ENCODE data around the gene PFKFB2. TPM values are rescaled to one million over a fixed set of nuclear protein-coding genes. Genes with fewer than 3 reads are reported as not detected.

The PFKFB2 gene
- total and polyA plus RNA-seq, 10 donors = 6.8 to 69.5 (median 23.9) TPM

DNA sequence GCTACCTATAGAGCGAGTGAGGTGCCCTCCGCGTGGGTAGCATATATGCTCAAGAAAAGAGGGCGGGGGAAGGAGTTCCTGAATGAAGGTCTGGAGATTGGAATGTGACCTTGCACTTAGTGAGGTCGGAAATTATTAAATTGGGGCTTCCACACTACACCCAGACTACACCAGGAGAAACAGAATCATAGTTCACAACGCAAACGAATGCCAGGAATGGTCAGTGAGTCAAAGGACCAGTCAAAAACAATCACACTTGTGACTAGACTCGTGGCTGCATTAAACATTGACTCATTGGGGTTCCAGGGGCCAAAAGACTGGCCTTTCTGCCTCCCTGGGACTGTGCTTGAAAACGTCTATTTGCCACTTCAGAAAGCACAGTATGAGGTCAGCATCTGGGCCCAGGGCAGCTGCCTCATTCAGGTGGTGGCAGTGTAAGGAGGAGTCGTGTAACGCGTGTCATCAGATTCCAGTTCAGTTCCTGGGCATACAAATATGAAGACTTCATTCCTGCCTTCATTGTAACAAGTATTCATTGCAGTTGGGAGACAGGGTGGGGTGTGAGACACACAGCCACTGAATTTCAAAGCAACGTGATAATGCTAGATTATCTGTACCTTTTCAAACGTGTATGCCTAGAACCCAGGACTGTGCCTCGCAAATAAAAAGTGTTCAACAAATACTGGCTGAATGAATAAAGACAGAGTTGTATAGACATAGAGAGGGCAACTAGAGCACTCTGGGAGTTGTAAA lies 1.7 kb upstream of the PFKFB2 start, which contains the start of gene YOD1:
YOD1 (minus strand) TSS at position 18 of the 753 bp plus-strand sequence. CDS start 178 bp downstream, outside the sequence.
- Histone ChIP-seq H3K4me1 (peaks cover 29 to 86% (median 70%) of the 10 kb centered on the region in 6 donors), H3K9me3 (no peaks in the 10 kb centered on the region), H3K36me3 (peaks cover 0 to 44% (median 21%) of the 10 kb centered on the region in 6 donors), H3K27ac (peak within 1 kb of the TSS; percentile 85 to 96 (median 93)), H3K4me3 (peak within 1 kb of the TSS; percentile 86 to 99 (median 93)), H3K27me3 (replicated peaks in 1 of 7) (no peaks in the 10 kb centered on the region)
- intact Hi-C loops (cut with DNase I; ENCODE audit: low total_unique reads) = no loop called here
- TF ChIP-seq, protein P1, sequence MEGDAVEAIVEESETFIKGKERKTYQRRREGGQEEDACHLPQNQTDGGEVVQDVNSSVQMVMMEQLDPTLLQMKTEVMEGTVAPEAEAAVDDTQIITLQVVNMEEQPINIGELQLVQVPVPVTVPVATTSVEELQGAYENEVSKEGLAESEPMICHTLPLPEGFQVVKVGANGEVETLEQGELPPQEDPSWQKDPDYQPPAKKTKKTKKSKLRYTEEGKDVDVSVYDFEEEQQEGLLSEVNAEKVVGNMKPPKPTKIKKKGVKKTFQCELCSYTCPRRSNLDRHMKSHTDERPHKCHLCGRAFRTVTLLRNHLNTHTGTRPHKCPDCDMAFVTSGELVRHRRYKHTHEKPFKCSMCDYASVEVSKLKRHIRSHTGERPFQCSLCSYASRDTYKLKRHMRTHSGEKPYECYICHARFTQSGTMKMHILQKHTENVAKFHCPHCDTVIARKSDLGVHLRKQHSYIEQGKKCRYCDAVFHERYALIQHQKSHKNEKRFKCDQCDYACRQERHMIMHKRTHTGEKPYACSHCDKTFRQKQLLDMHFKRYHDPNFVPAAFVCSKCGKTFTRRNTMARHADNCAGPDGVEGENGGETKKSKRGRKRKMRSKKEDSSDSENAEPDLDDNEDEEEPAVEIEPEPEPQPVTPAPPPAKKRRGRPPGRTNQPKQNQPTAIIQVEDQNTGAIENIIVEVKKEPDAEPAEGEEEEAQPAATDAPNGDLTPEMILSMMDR (IDR thresholded peaks at IDR 0.05 in 8 of 11, conservative IDR thresholded peaks at IDR 0.05 in 3 of 11) = no peak
- TF ChIP-seq POLR2AphosphoS5 (IDR thresholded peaks at IDR 0.05) (no peak), POLR2A (IDR thresholded peaks at IDR 0.05) (no peak)
- DNase-seq = no peak
- WGBS, 5 donors = 47 to 66% (median 54%) methylated on average over 14 to 15 of the region's 15 CpGs

DNA sequence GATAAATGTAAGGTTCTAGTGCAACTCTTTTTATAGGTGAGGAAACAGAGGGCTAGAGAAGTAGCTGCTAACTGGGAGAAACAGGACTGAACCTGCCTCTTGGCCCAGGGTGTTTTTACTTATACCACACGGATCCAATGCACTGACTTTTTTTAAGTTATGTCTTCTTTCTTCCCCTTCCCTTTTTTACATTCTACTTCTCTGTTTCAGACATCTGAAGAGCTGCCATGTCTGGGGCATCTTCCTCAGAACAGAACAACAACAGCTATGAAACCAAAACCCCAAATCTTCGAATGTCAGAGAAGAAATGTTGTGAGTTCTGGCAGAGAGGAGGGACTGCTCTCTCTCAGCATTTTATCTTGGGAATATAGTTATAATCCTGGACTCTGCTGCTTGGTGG lies 1.4 kb downstream of the PFKFB2 start:
- no peak for DNase-seq
- H3K4me1 ChIP-seq = peaks cover 15 to 84% (median 49%) of the 10 kb centered on the region in 6 donors
- TF ChIP-seq, protein P1 (IDR thresholded peaks at IDR 0.05 in 8 of 11, conservative IDR thresholded peaks at IDR 0.05 in 3 of 11) = no peak
- TF ChIP-seq POLR2AphosphoS5 (IDR thresholded peaks at IDR 0.05) = no peak
- TF ChIP-seq POLR2A (IDR thresholded peaks at IDR 0.05) = no peak
- H3K4me3 ChIP-seq = peak overlapping the region in 2 of 8 donors; percentile 11 to 99
- WGBS, 5 donors = 23 to 33% (median 31%) methylated on average over 2 of the region's 2 CpGs
- peaks cover 0 to 35% (median under 1%) of the 10 kb centered on the region in 6 donors for H3K36me3 ChIP-seq
- no peaks in the 10 kb centered on the region for H3K9me3 ChIP-seq
- no peaks in the 10 kb centered on the region for H3K27me3 ChIP-seq (replicated peaks in 1 of 7)
- intact Hi-C loops (cut with DNase I; ENCODE audit: low total_unique reads) = no loop called here
- H3K27ac ChIP-seq = peak overlapping the region; percentile 68 to 97 (median 94)

- Histone ChIP-seq H3K4me3 (peak overlapping the region in 2 of 8 donors; percentile 11 to 99), H3K4me1 (peaks cover 12 to 90% (median 47%) of the 10 kb centered on the region in 6 donors), H3K36me3 (peaks cover 0 to 43% (median 0%) of the 10 kb centered on the region in 6 donors), H3K27ac (peak overlapping the region in 7 of 8 donors; percentile 86 to 97 (median 96)), H3K27me3 (replicated peaks in 1 of 7) (no peaks in the 10 kb centered on the region), H3K9me3 (no peaks in the 10 kb centered on the region)
- TF ChIP-seq POLR2AphosphoS5 (IDR thresholded peaks at IDR 0.05) (no peak), POLR2A (IDR thresholded peaks at IDR 0.05) (no peak)
- TF ChIP-seq, protein P1 (IDR thresholded peaks at IDR 0.05 in 8 of 11, conservative IDR thresholded peaks at IDR 0.05 in 3 of 11) = no peak
- DNase-seq = no peak
- intact Hi-C loops (cut with DNase I; ENCODE audit: low total_unique reads) = no loop called here
- WGBS, 5 donors = 66 to 80% (median 75%) methylated on average over 3 of the region's 3 CpGs
Measured at GRCh38 chr1:207055386-207056001, 2.4 kb downstream of the PFKFB2 start.

GRCh38 chr1:207056673-207057072 lies 3.6 kb downstream of the PFKFB2 start:
- H3K4me3 ChIP-seq = peak overlapping the region in 1 of 8 donors; percentile 99
- TF ChIP-seq POLR2AphosphoS5 (IDR thresholded peaks at IDR 0.05) (no peak), POLR2A (IDR thresholded peaks at IDR 0.05) (no peak)
- TF ChIP-seq, protein P1 (IDR thresholded peaks at IDR 0.05 in 8 of 11, conservative IDR thresholded peaks at IDR 0.05 in 3 of 11) = no peak
- WGBS, 5 donors = 76 to 85% (median 84%) methylated on average over 6 of the region's 6 CpGs
- no peak for DNase-seq
- H3K4me1 ChIP-seq = peaks cover 5 to 82% (median 39%) of the 10 kb centered on the region in 6 donors
- H3K36me3 ChIP-seq = peaks cover 0 to 52% (median 4%) of the 10 kb centered on the region in 6 donors
- no peaks in the 10 kb centered on the region for H3K27me3 ChIP-seq (replicated peaks in 1 of 7)
- no peaks in the 10 kb centered on the region for H3K9me3 ChIP-seq
- H3K27ac ChIP-seq = peak overlapping the region in 4 of 8 donors; percentile 38 to 96 (median 77)
- intact Hi-C loops (cut with DNase I; ENCODE audit: low total_unique reads) = no loop called here

Data from spleen (tissue), 11 donors.